Epithelial cell of alveolus of lung (primary cell): ENCODE measurements around the gene PIWIL4. TPM values are rescaled to one million over a fixed set of nuclear protein-coding genes. Genes with fewer than 3 reads are reported as not detected.

Source experiments
- total RNA-seq: library from RNA; depleted of rRNA; stranded (reverse); fragments of >200 nt; gene quantifications from 2 replicates; pipeline ENCODE4 v1.2.1, GENCODE V29; 2015

PIWIL4 gene
- 0.26 and 1.4 TPM in 2 replicates for total RNA-seq

GRCh38 chr11:94567181-94567670 lies at the start of gene PIWIL4:
TSS of gene PIWIL4 (plus strand) at chr11:94567368. CDS start at chr11:94567519, 151 bp downstream.

GRCh38 chr11:94543695-94544645 lies 23.2 kb upstream of the PIWIL4 start, which contains the start of gene FUT4:
TSS of gene FUT4 (plus strand) at chr11:94543921. CDS start at chr11:94544134, 213 bp downstream.

Other genes starting within 250 kb of the PIWIL4 start
- gene GPR83, start 165.9 kb upstream of the PIWIL4 start, total RNA-seq = under 0.01 TPM in 1 of 2 replicates, not detected in the other
- gene MRE11, start 73.5 kb upstream of the PIWIL4 start, total RNA-seq = 8.5 and 9.2 TPM in 2 replicates
- gene ANKRD49, start 73.4 kb upstream of the PIWIL4 start, total RNA-seq = 6.3 and 13.3 TPM in 2 replicates
- not detected in 2 replicates for gene C11orf97, start 54.9 kb upstream of the PIWIL4 start, total RNA-seq
- 3.8 and 7.8 TPM in 2 replicates for gene FUT4, start 23.4 kb upstream of the PIWIL4 start, total RNA-seq
- gene AMOTL1, start 201.0 kb downstream of the PIWIL4 start, total RNA-seq = 33.6 and 39.7 TPM in 2 replicates